ENCODE results near the gene ZNF358. TPM values are rescaled to one million over a fixed set of nuclear protein-coding genes. Genes with fewer than 3 reads are reported as not detected.

The ZNF358 gene
- polyA plus RNA-seq, 3 donors: 0.41 to 8.6 (median 1.0) TPM

GRCh38 chr19:7561325-7561724 is 45.4 kb downstream of the ZNF358 start:
- Histone ChIP-seq H4K20me1 (ENCODE audit: insufficient read depth, low read length) (peaks cover 21% of the 10 kb centered on the region), H3K4me2 (replicated peaks; ENCODE audit: extremely low read depth, low read length, poor library complexity, severe bottlenecking) (no peak overlapping the region), H3K4me1 (ENCODE audit: control insufficient read depth in 1 of 2, insufficient read depth in 2 of 2, low read length in 2 of 2) (peaks cover 0 to 5% of the 10 kb centered on the region in 2 donors), H2AFZ (ENCODE audit: insufficient read depth, low read depth, low read length, poor library complexity, severe bottlenecking) (no peak overlapping the region), H3K9me3 (replicated peaks in 1 of 2; ENCODE audit: control insufficient read depth in 1 of 2, insufficient read depth in 1 of 2, low read length in 2 of 2) (no peaks in the 10 kb centered on the region), H3K79me2 (ENCODE audit: insufficient read depth, low read length) (no peaks in the 10 kb centered on the region), H3K36me3 (replicated peaks in 1 of 2; ENCODE audit: control insufficient read depth in 1 of 2, insufficient read depth in 2 of 2, low read length in 2 of 2) (peaks cover 45 to 52% of the 10 kb centered on the region in 2 donors), H3K27ac (ENCODE audit: low read depth in 1 of 2, low read length in 2 of 2) (no peak overlapping the region), H3K27me3 (ENCODE audit: control insufficient read depth in 2 of 2, insufficient read depth in 2 of 2, low read length in 2 of 2) (no peaks in the 10 kb centered on the region), H3K4me3 (replicated peaks in 1 of 3; ENCODE audit: low read depth in 2 of 3, low read length in 3 of 3) (no peak overlapping the region), H3K9ac (ENCODE audit: insufficient read depth, low read length, poor library complexity, severe bottlenecking) (no peak overlapping the region)
- Mint-ChIP-seq H3K4me1 (peaks cover 10% of the 10 kb centered on the region), H3K27me3 (ENCODE audit: low read depth in 3 of 3) (peaks cover 0 to 4% (median 2%) of the 10 kb centered on the region in 3 donors), H3K4me3 (no peak overlapping the region), H3K36me3 (peaks cover 46 to 57% of the 10 kb centered on the region in 2 donors), H3K27ac (peak overlapping the region in 2 of 7 donors; percentile 48 to 53), H3K9me3 (peaks cover 0 to 3% (median 1%) of the 10 kb centered on the region in 7 donors)
- TF ChIP-seq, protein P1, sequence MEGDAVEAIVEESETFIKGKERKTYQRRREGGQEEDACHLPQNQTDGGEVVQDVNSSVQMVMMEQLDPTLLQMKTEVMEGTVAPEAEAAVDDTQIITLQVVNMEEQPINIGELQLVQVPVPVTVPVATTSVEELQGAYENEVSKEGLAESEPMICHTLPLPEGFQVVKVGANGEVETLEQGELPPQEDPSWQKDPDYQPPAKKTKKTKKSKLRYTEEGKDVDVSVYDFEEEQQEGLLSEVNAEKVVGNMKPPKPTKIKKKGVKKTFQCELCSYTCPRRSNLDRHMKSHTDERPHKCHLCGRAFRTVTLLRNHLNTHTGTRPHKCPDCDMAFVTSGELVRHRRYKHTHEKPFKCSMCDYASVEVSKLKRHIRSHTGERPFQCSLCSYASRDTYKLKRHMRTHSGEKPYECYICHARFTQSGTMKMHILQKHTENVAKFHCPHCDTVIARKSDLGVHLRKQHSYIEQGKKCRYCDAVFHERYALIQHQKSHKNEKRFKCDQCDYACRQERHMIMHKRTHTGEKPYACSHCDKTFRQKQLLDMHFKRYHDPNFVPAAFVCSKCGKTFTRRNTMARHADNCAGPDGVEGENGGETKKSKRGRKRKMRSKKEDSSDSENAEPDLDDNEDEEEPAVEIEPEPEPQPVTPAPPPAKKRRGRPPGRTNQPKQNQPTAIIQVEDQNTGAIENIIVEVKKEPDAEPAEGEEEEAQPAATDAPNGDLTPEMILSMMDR (IDR thresholded peaks at IDR 0.05): no peak
- intact Hi-C loops (cut with micrococcal nuclease): no loop called here
- WGBS (ENCODE audit: insufficient coverage): 97% methylated on average over 10 of the region's 17 CpGs
- no peak for DNase-seq

GRCh38 chr19:7562646-7563393 is 46.9 kb downstream of the ZNF358 start:
- H3K4me1 Mint-ChIP-seq: peaks cover 10% of the 10 kb centered on the region
- TF ChIP-seq, protein P1 (IDR thresholded peaks at IDR 0.05): no peak
- H3K79me2 ChIP-seq (ENCODE audit: insufficient read depth, low read length): no peaks in the 10 kb centered on the region
- H3K27me3 ChIP-seq (ENCODE audit: control insufficient read depth in 2 of 2, insufficient read depth in 2 of 2, low read length in 2 of 2): no peaks in the 10 kb centered on the region
- DNase-seq: no peak
- no peak overlapping the region for H3K4me3 Mint-ChIP-seq
- no peak overlapping the region for H3K9ac ChIP-seq (ENCODE audit: insufficient read depth, low read length, poor library complexity, severe bottlenecking)
- H3K36me3 ChIP-seq (replicated peaks in 1 of 2; ENCODE audit: control insufficient read depth in 1 of 2, insufficient read depth in 2 of 2, low read length in 2 of 2): peaks cover 32 to 37% of the 10 kb centered on the region in 2 donors
- H3K27me3 Mint-ChIP-seq (ENCODE audit: low read depth in 3 of 3): peaks cover 0 to 5% (median 2%) of the 10 kb centered on the region in 3 donors
- peaks cover 21% of the 10 kb centered on the region for H4K20me1 ChIP-seq (ENCODE audit: insufficient read depth, low read length)
- H2AFZ ChIP-seq (ENCODE audit: insufficient read depth, low read depth, low read length, poor library complexity, severe bottlenecking): no peak overlapping the region
- H3K9me3 ChIP-seq (replicated peaks in 1 of 2; ENCODE audit: control insufficient read depth in 1 of 2, insufficient read depth in 1 of 2, low read length in 2 of 2): no peaks in the 10 kb centered on the region
- WGBS (ENCODE audit: insufficient coverage): 84% methylated on average over 6 of the region's 16 CpGs
- peaks cover 0 to 3% (median 1%) of the 10 kb centered on the region in 7 donors for H3K9me3 Mint-ChIP-seq
- H3K27ac ChIP-seq (ENCODE audit: low read depth in 1 of 2, low read length in 2 of 2): no peak overlapping the region
- no peak overlapping the region for H3K4me3 ChIP-seq (replicated peaks in 1 of 3; ENCODE audit: low read depth in 2 of 3, low read length in 3 of 3)
- peaks cover 32 to 42% of the 10 kb centered on the region in 2 donors for H3K36me3 Mint-ChIP-seq
- H3K4me2 ChIP-seq (replicated peaks; ENCODE audit: extremely low read depth, low read length, poor library complexity, severe bottlenecking): no peak overlapping the region
- intact Hi-C loops (cut with micrococcal nuclease): no loop called here
- H3K27ac Mint-ChIP-seq: no peak overlapping the region
- peaks cover 0 to 5% of the 10 kb centered on the region in 2 donors for H3K4me1 ChIP-seq (ENCODE audit: control insufficient read depth in 1 of 2, insufficient read depth in 2 of 2, low read length in 2 of 2)

All from CD14-positive monocyte (primary cell).